ENCODE measurements around the gene DOCK1.

DNA sequence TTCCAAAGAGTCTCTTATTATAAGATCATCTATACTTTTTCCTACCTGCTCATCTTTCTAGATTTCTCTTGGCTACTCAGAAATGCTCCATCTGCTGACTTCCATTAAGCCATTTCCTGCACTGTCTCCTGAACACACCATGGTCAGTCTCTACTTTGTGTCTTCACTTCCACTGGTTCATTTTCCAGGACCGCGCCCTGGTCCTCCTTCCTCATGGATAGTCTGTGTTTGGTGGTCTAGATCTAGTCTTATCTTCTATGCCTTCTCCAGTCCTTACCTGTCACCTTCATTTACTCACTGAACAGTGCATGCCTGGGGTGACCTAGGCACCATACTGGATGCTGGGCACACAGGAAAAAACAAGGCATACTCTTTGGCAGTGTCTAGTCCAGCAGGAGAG, 279.4 kb downstream of the DOCK1 start:
- TF ChIP-seq, protein P1, sequence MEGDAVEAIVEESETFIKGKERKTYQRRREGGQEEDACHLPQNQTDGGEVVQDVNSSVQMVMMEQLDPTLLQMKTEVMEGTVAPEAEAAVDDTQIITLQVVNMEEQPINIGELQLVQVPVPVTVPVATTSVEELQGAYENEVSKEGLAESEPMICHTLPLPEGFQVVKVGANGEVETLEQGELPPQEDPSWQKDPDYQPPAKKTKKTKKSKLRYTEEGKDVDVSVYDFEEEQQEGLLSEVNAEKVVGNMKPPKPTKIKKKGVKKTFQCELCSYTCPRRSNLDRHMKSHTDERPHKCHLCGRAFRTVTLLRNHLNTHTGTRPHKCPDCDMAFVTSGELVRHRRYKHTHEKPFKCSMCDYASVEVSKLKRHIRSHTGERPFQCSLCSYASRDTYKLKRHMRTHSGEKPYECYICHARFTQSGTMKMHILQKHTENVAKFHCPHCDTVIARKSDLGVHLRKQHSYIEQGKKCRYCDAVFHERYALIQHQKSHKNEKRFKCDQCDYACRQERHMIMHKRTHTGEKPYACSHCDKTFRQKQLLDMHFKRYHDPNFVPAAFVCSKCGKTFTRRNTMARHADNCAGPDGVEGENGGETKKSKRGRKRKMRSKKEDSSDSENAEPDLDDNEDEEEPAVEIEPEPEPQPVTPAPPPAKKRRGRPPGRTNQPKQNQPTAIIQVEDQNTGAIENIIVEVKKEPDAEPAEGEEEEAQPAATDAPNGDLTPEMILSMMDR (IDR thresholded peaks at IDR 0.05 in 4 of 5, conservative IDR thresholded peaks at IDR 0.05 in 1 of 5): no peak
- TF ChIP-seq POLR2A (IDR thresholded peaks at IDR 0.05): no peak

All from gastrocnemius medialis (tissue), 4 donors.